ENCODE data around the gene ZBTB20. TPM values are rescaled to one million over a fixed set of nuclear protein-coding genes. Genes with fewer than 3 reads are reported as not detected.

The ZBTB20 gene
- polyA plus RNA-seq, 3 donors, result 1.3 to 3.2 (median 2.0) TPM

DNA sequence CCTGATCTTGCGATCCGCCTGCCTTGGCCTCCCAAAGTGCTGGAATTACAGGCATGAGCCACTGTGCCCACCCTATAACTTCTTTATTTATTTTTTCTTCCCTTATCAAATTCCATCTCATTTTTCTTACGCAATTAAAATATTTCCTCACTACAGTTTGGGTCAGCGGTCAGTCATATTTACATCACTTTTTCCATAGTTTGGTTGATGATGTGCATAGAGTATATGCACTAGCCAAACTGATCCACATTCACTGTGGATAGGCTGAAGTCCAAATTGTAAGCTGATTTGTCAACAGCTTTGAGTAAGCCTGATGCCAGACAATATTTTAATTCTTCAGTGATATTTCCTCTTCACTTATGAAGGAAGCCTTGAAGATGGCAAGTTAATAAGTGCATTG, 596.9 kb downstream of the ZBTB20 start:
- no peak for DNase-seq
- no peak overlapping the region for H3K27ac Mint-ChIP-seq
- Histone ChIP-seq H3K27me3 (ENCODE audit: control insufficient read depth in 2 of 2, insufficient read depth in 2 of 2, low read length in 2 of 2) (no peaks in the 10 kb centered on the region), H3K27ac (ENCODE audit: low read depth in 1 of 2, low read length in 2 of 2) (no peak overlapping the region), H3K36me3 (replicated peaks in 1 of 2; ENCODE audit: control insufficient read depth in 1 of 2, insufficient read depth in 2 of 2, low read length in 2 of 2) (no peaks in the 10 kb centered on the region), H3K4me3 (replicated peaks in 1 of 3; ENCODE audit: low read depth in 2 of 3, low read length in 3 of 3) (no peak overlapping the region), H4K20me1 (ENCODE audit: insufficient read depth, low read length) (no peaks in the 10 kb centered on the region), H3K9ac (ENCODE audit: insufficient read depth, low read length, poor library complexity, severe bottlenecking) (no peak overlapping the region), H3K4me2 (replicated peaks; ENCODE audit: extremely low read depth, low read length, poor library complexity, severe bottlenecking) (no peak overlapping the region), H3K79me2 (ENCODE audit: insufficient read depth, low read length) (no peaks in the 10 kb centered on the region), H3K9me3 (replicated peaks in 1 of 2; ENCODE audit: control insufficient read depth in 1 of 2, insufficient read depth in 1 of 2, low read length in 2 of 2) (no peaks in the 10 kb centered on the region), H3K4me1 (ENCODE audit: control insufficient read depth in 1 of 2, insufficient read depth in 2 of 2, low read length in 2 of 2) (no peaks in the 10 kb centered on the region), H2AFZ (ENCODE audit: insufficient read depth, low read depth, low read length, poor library complexity, severe bottlenecking) (no peak overlapping the region)
- no peaks in the 10 kb centered on the region for H3K36me3 Mint-ChIP-seq
- no peaks in the 10 kb centered on the region for H3K27me3 Mint-ChIP-seq (ENCODE audit: low read depth in 3 of 3)
- H3K4me3 Mint-ChIP-seq, result no peak overlapping the region
- H3K9me3 Mint-ChIP-seq, result peaks cover 0 to 2% (median 0%) of the 10 kb centered on the region in 7 donors
- TF ChIP-seq, protein P1, sequence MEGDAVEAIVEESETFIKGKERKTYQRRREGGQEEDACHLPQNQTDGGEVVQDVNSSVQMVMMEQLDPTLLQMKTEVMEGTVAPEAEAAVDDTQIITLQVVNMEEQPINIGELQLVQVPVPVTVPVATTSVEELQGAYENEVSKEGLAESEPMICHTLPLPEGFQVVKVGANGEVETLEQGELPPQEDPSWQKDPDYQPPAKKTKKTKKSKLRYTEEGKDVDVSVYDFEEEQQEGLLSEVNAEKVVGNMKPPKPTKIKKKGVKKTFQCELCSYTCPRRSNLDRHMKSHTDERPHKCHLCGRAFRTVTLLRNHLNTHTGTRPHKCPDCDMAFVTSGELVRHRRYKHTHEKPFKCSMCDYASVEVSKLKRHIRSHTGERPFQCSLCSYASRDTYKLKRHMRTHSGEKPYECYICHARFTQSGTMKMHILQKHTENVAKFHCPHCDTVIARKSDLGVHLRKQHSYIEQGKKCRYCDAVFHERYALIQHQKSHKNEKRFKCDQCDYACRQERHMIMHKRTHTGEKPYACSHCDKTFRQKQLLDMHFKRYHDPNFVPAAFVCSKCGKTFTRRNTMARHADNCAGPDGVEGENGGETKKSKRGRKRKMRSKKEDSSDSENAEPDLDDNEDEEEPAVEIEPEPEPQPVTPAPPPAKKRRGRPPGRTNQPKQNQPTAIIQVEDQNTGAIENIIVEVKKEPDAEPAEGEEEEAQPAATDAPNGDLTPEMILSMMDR (IDR thresholded peaks at IDR 0.05), result no peak
- H3K4me1 Mint-ChIP-seq, result peaks cover 9% of the 10 kb centered on the region
- intact Hi-C loops (cut with micrococcal nuclease), result no loop called here
- 100% methylated on average over 1 of the region's 4 CpGs for WGBS (ENCODE audit: insufficient coverage)

DNA sequence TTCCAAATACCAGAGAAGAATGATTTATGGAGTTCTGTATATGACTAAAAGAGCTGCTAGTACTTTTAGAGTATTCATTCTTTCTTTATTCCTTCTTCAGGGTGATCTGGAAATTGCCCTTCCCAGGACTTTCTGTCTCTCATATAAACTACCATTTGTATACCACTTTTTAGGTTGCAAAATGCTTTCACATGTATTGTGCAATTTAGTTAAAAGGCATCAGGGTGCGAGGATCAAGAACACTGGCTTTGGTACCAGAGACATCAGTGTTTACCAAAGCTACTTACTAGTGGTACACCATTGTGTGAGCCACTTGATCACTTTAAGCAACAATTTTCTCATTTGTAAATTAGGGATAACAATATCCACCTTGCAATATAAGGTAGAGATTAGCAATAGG, 601.9 kb downstream of the ZBTB20 start:
- H3K36me3 Mint-ChIP-seq, result no peaks in the 10 kb centered on the region
- no peak overlapping the region for H3K27ac ChIP-seq (ENCODE audit: low read depth in 1 of 2, low read length in 2 of 2)

More for the DNA sequence above, 601.9 kb downstream of the ZBTB20 start:
- H3K9ac ChIP-seq (ENCODE audit: insufficient read depth, low read length, poor library complexity, severe bottlenecking), result no peak overlapping the region
- no peaks in the 10 kb centered on the region for H3K36me3 ChIP-seq (replicated peaks in 1 of 2; ENCODE audit: control insufficient read depth in 1 of 2, insufficient read depth in 2 of 2, low read length in 2 of 2)
- no CpG with 5 or more reads among the region's 1 CpG for WGBS (ENCODE audit: insufficient coverage)
- H3K27me3 ChIP-seq (ENCODE audit: control insufficient read depth in 2 of 2, insufficient read depth in 2 of 2, low read length in 2 of 2), result no peaks in the 10 kb centered on the region
- no peak overlapping the region for H3K4me3 ChIP-seq (replicated peaks in 1 of 3; ENCODE audit: low read depth in 2 of 3, low read length in 3 of 3)
- Mint-ChIP-seq H3K9me3 (no peaks in the 10 kb centered on the region), H3K4me3 (no peak overlapping the region), H3K27me3 (ENCODE audit: low read depth in 3 of 3) (peaks cover 0 to 1% (median 0%) of the 10 kb centered on the region in 3 donors), H3K4me1 (no peaks in the 10 kb centered on the region), H3K27ac (no peak overlapping the region)
- no peak overlapping the region for H2AFZ ChIP-seq (ENCODE audit: insufficient read depth, low read depth, low read length, poor library complexity, severe bottlenecking)
- no peaks in the 10 kb centered on the region for H3K4me1 ChIP-seq (ENCODE audit: control insufficient read depth in 1 of 2, insufficient read depth in 2 of 2, low read length in 2 of 2)
- H3K4me2 ChIP-seq (replicated peaks; ENCODE audit: extremely low read depth, low read length, poor library complexity, severe bottlenecking), result no peak overlapping the region
- TF ChIP-seq, protein P1 (IDR thresholded peaks at IDR 0.05), result no peak
- intact Hi-C loops (cut with micrococcal nuclease), result no loop called here
- DNase-seq, result no peak
- H3K79me2 ChIP-seq (ENCODE audit: insufficient read depth, low read length), result no peaks in the 10 kb centered on the region
- H4K20me1 ChIP-seq (ENCODE audit: insufficient read depth, low read length), result no peaks in the 10 kb centered on the region
- H3K9me3 ChIP-seq (replicated peaks in 1 of 2; ENCODE audit: control insufficient read depth in 1 of 2, insufficient read depth in 1 of 2, low read length in 2 of 2), result no peaks in the 10 kb centered on the region

Data from CD14-positive monocyte (primary cell).